HG03108 (cell line): ENCODE measurements around the gene NID2.

Experiments
- ATAC-seq: cut with Tn5 transposase; IDR thresholded peaks from one replicate; pipeline ENCODE4 v1.9.1; 2021; ENCODE audit warnings: moderate library complexity; ENCODE audit not compliant: unreplicated experiment

The NID2 gene

GRCh38 chr14:52080808-52081755 lies 12.2 kb upstream of the NID2 start:
- ATAC-seq, result no peak

DNA sequence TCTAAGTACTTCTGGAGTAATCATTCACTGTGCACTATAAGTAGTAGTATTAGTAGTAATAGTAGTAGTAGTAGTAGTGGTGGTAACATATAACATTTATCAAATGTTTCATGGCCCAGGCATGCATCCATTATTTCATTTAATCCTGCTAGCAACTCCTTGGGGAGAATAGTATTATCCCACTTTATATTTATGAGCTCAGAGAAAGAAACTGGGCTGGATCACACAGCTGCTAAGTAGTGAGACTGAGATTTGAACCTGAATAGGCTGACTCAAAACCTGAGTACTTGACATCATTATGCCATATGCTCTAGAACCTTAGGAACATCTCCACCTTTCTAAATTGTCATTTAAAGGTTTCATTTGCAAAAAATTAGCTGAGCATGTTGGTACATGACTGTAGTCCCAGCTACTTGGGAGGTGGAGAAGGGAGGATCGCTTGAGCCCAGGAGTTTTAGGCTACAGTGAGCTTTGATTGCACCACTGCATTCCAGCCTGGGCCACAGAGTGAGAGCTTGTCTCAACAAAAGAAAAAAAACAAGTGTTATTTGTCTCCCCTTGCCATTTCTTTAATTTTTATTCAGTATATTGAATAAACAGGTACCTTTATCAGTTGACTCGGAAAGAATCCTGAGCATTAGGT lies 11.4 kb upstream of the NID2 start:
- ATAC-seq, result no peak

DNA sequence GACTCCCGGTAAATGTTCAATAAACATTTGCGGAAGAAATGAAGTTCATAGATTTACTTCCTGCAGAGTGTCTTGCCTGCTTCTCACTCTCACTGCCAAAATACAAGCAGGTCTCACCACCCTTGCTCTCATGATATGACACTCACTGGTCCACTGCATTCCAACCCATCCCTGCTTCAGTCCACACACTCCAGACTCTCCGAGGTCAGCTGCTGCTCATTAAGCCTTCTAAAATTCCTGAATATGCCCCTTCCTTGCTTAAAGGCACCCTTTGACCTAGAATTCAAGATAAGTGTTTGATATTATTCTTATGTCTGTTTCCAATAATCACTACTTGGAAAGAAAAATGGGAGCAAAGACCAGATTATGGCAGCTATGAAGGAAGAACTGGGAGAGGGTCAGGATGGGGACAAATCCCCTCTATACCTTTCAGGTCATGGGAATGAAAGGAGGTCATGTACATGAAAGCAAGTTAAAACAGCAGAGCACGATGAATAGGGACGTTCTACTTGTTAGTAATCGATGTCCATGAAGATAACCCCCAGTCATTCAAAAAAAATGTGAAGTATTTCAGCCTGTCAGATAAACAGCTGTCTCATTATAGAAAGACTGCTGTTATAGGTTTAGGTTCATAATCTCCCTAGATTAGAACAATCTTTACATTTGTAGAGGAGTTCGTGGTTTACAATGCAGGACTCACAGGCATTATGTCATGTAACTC lies 10.5 kb upstream of the NID2 start:
- ATAC-seq, result no peak

DNA sequence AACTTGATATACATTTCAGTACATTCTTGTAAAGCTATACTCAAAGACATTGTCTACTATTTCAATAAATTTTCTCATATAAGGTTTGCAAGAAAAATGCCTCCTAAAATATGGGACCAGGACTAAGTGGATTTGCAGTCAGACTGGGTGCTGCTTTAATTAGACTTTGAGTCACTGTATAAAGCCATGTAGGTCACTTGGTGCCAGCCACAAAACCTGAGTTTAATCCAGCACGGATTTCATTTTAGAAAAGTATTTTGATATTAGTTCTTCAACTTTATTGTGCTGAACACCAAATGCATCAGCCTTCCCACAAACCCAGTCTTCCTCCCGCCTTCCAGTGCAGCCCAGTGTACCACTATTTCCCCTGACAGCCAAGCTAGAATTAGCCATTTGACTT lies 9.9 kb upstream of the NID2 start:
- no peak for ATAC-seq

DNA sequence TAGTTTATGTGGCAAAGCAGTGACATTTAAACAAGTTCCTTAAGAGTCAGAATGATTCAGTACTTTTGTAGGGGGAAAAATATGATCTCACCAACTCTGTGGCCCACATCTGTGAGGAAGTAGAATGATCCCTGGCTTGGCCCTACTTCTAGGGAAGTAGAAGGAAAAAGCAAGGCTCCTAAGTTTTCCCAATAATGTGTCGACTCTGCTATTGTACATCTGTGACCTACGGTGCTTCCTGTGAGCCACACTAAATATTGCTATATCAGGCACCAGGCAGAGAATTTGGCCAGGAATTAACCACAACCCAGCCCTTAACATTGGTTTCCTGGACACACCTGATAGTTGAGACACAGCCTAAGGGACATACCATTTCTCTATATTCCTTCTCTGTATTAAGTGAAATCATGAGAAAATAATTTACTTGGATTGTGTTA lies 9.3 kb upstream of the NID2 start:
- ATAC-seq, result no peak

- ATAC-seq, result no peak
These were observed 8.6 kb upstream of the NID2 start for GRCh38 chr14:52077256-52077979.

GRCh38 chr14:52076334-52076733 lies 7.5 kb upstream of the NID2 start:
- ATAC-seq, result no peak

- ATAC-seq, result no peak
These were observed 6.5 kb upstream of the NID2 start for GRCh38 chr14:52075371-52075770.

GRCh38 chr14:52073251-52073650 lies 4.4 kb upstream of the NID2 start:
- ATAC-seq, result no peak

DNA sequence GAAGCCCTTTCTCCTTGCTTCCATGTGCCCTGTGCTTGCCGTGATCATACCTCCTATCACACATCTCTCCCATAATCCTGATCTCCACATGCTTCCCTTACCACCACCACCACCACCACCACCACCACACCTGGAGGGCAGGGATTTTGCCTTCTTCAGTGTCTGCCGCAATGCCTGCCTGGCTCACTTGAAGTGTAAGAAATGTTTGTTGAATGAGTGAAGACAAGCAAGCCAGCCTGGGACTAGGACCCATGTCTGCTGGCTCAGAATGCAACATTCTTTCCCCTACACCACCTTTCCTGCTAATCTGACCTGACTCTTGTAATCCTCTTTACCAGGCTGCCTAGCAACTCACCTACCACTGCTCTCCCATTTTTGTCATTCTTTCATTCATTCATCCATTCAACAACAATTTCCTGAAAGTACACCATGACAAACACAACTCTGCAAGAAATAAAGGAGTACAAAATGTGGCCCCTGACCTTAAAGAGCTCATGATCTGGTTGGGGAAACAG lies 3.5 kb upstream of the NID2 start:
- ATAC-seq, result no peak

GRCh38 chr14:52071675-52072074 lies 2.8 kb upstream of the NID2 start:
- ATAC-seq, result no peak

DNA sequence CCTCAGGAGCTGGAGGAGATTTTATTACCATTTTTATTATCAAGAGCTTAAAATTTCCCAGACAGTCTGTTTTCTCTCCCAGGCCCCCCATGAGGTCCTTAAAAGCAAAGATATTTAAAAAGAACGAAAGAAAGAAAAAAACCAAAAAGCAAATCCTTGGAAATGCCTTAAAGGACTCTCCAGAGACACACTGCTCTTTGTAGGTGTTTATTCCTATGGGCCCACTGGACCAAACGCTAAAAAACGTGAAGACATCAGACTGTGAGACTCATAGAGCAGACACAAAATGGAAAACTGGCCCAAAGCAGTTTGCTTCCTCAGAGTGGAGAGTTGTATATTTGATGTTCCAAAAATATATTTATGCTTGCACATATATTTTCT lies 1.2 kb upstream of the NID2 start:
- ATAC-seq, result no peak

GRCh38 chr14:52069307-52070050 lies 620 bp upstream of the NID2 start:
- ATAC-seq, result no peak

- no peak for ATAC-seq
These were observed 815 bp downstream of the NID2 start for GRCh38 chr14:52067873-52068614.

DNA sequence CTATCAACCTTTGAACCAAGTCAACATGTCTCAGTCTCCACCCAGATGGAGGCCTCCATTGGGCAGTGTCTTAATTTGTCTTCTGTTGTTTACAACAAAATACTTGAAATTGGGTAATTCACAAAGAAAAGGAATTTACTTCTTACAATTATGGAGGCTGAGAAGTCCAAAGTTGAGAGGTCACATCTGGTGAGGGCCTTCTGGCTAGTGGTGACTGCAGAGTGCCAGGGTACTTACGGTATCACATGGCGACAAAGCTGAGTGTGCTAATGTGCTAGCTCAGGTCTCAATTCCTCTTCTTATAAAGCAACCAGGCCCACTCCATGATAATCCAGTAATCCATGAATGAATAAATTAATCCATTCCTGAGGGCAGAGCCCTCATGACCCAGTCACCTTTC lies 4.7 kb downstream of the NID2 start:
- no peak for ATAC-seq

DNA sequence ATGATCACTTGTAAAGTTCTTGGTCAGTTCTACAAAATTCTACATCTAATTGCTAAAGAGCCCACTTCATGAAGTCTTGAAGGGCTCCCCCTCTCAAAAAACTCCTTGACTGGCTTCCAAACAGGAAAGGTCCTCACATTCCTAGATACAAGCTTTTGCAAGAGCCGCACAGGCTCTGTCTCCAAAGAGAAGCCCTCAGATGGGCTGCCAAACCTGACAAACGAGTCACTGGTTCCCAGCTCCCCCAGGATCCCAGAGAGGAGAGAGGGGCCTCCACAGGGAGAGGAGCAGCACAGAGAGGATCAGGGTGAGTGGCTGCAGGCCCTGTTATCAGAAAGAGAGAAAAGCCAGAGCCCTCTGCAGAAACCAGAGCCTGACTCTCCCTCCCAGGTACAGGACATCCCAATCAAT lies 5.8 kb downstream of the NID2 start:
- no peak for ATAC-seq

DNA sequence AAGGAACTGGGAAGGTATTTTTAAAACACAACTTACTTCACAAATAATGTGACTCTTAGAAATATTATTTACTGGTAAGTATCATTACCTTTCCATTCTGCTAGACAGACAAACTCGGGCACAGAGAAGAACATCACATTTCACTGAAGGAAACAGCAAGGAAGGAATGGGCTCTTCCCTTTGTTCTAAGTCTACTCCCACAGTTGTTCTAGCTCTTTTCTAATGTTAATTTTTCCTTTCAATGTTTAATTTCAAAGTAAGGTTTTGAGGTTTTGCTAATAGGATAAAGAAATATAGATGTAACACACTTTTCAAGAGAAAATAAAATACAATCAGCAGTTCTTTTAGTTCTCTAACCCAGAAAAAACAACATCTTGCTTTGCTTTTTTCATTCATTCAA lies 7.0 kb downstream of the NID2 start:
- no peak for ATAC-seq

DNA sequence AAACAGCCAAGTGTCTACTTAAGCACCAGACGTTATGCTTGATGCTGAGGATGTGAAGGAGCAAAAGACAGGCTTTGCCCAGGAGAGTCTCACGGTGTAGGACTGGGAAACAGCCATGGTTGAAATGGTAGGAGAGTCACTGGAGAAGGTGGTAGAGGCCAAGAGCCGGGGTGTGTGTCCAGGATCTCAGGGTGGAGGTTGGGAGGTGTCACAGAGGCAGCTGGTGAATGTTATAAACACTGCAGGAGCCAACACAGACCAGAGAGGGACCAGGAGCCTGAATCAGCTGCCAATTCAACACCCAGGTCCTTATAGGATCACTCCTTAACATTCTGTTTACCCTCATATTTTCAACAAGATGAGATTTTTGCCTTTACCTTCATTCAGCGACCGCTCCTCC lies 7.5 kb downstream of the NID2 start:
- no peak for ATAC-seq

DNA sequence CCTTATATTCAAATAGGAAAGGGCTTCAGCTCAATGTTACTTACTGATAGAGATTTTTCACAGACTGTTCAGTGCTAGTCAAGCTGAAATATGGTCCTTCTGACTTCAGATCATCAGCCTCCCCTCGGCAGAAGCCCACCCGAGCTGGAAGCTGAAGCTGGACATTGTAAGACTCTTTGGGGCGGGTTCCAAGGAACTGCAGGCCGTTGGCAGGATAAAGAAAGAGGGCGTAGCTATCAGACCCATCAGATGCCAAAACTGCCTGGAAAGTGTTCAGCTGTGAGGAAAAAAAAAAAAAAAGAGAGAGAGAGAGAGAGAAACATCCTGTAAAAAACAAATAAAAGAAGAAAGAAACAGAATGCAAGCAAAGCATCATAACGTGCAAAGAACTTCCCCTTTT lies 8.8 kb downstream of the NID2 start:
- ATAC-seq, result no peak
